ENCODE measurements around the gene MT1E.

DNA sequence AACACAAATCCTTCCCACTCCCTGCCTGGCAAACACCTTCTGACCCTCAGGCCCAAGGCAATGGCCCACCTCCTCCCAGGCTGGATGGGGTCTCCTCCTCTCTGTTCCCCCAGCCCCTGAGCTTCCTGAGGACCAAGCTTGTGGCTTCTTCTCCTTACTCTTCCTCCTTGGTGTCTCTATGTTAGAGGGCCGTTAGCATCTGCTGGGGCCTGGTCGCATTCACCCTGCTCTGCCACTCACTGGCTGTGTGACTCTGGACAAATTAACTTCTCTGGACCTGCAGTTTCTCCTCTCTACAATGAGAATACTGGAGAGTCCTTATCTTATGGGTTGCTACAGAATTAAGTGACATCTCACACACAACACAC lies 17.9 kb upstream of the MT1E start:
- TF ChIP-seq CTCF (IDR thresholded peaks at IDR 0.05; ENCODE audit: low read length) (no peak), EZH2 (optimal IDR thresholded peaks at IDR 0.05; ENCODE audit: low read depth, low read length) (no peak)
